Sigmoid colon (tissue), 4 donors: ENCODE measurements around the gene ELF2.
"Not testable (repeated sequence)": the region's sequence is repeated elsewhere in the genome, so short reads cannot be mapped to it uniquely, and the experiment has no call there.

Experiments used
- CTCF ChIP-seq, 4 experiments: fragments of 450-650 bp in 3 of 4; fragments of 200-600 bp in 1 of 4; IDR thresholded peaks; one replicate each; pipeline ENCODE4 v1.5.1; 2016 to 2019; ENCODE audit warnings: antibody characterized with exemption in 4 of 4, mild to moderate bottlenecking in 3 of 4, moderate library complexity in 2 of 4
- POLR2A ChIP-seq, 2 donors: fragments of 450-650 bp; IDR thresholded peaks; one replicate each; pipeline ENCODE4 v1.6.1; 2016; ENCODE audit warnings: antibody characterized with exemption in 2 of 2, mild to moderate bottlenecking in 2 of 2, moderate library complexity in 2 of 2
- POLR2AphosphoS5 ChIP-seq, 4 donors: sonication (generic); formaldehyde crosslinking; IDR thresholded peaks; one replicate each; pipeline ENCODE4 v1.6.1; 2017; ENCODE audit warnings: antibody characterized with exemption in 4 of 4

GRCh38 chr4:139029866-139030363 lies 147.1 kb downstream of the ELF2 start:
- not testable (repeated sequence) for TF ChIP-seq CTCF, POLR2AphosphoS5, POLR2A (IDR thresholded peaks at IDR 0.05)
